H1 (cell line): ENCODE measurements around the gene VPS72. TPM values are rescaled to one million over a fixed set of nuclear protein-coding genes. Genes with fewer than 3 reads are reported as not detected.

Experiments
- CTCF ChIA-PET: fragments of 300-600 bp; sonication (Branson Sonifier 250); formaldehyde crosslinking; loops from one replicate; lab custom pipeline; 2021; ENCODE audit not compliant: partially characterized antibody; lab: Charles Lee
- POLR2A ChIA-PET: fragments of 300-600 bp; sonication (Branson Sonifier 250); formaldehyde crosslinking; loops from one replicate; lab custom pipeline; 2021; ENCODE audit warnings: inconsistent platforms; ENCODE audit not compliant: partially characterized antibody; lab: Charles Lee
- DNase-seq, 2 experiments: peaks; one replicate each; pipeline versions ENCODE4 v3.0.0 to v3.0.0-alpha.2; 2010 to 2022; ENCODE audit warnings: low spot score in 2 of 2, low read depth in 1 of 2, mixed read lengths in 1 of 2
- FAIRE-seq: peaks from 2 replicates; lab custom pipeline; 2011; peaks lifted over from hg19 to GRCh38; lab: Jason Lieb, UNC
- H2AFZ ChIP-seq: 2 replicates; pipeline ENCODE4 v1.8.1; 2012; ENCODE audit warnings: low read length, inconsistent platforms
- H2AK5ac ChIP-seq: 2 replicates; pipeline ENCODE4 v1.6.1; 2013; ENCODE audit warnings: low read depth, low read length
- H2BK120ac ChIP-seq: replicated peaks from 2 replicates; pipeline ENCODE3; 2013; ENCODE audit warnings: low read depth, low read length, inconsistent platforms
- H2BK12ac ChIP-seq: 2 replicates; pipeline ENCODE4 v1.6.1; 2013; ENCODE audit warnings: low read depth, low read length
- H2BK15ac ChIP-seq: 2 replicates; pipeline ENCODE4 v1.6.1; 2013; ENCODE audit warnings: low read length
- H2BK20ac ChIP-seq: 2 replicates; pipeline ENCODE4 v1.6.1; 2013; ENCODE audit warnings: low read length
- H2BK5ac ChIP-seq: 2 replicates; pipeline ENCODE4 v1.6.1; 2013; ENCODE audit warnings: low read depth, low read length
- H3K14ac ChIP-seq: 2 replicates; pipeline ENCODE4 v1.6.1; 2013; ENCODE audit warnings: inconsistent platforms; ENCODE audit not compliant: insufficient read length
- H3K18ac ChIP-seq: 2 replicates; pipeline ENCODE4 v1.6.1; 2013; ENCODE audit warnings: low read length; ENCODE audit errors: extremely low read depth
- H3K23ac ChIP-seq: 2 replicates; pipeline ENCODE4 v1.6.1; 2013; ENCODE audit warnings: inconsistent platforms; ENCODE audit not compliant: insufficient read length
- H3K23me2 ChIP-seq: 2 replicates; pipeline ENCODE4 v1.6.1; 2013; ENCODE audit warnings: low read depth, low read length
- H3K27ac ChIP-seq: 2 replicates; pipeline ENCODE4 v1.6.1; 2011; ENCODE audit warnings: low read depth, low read length, inconsistent platforms
- H3K27me3 ChIP-seq, 4 experiments: replicated peaks in 1 of 4; 1 replicate in 1 of 4; 2 replicates in 3 of 4; pipeline versions ENCODE4 v1.6.1 to v1.8.1; 2011 to 2013; ENCODE audit warnings: low read length in 3 of 4, mild to moderate bottlenecking in 3 of 4, inconsistent platforms in 2 of 4, mixed read lengths in 2 of 4, moderate library complexity in 1 of 4; ENCODE audit not compliant: control insufficient read depth in 3 of 4, insufficient read depth in 3 of 4; ENCODE audit errors: extremely low read depth in 1 of 4
- H3K36me3 ChIP-seq, 4 experiments: 2 replicates each; pipeline versions ENCODE4 v1.6.1 to v1.8.1; 2011 to 2013; ENCODE audit warnings: mild to moderate bottlenecking in 4 of 4, low read length in 3 of 4, moderate library complexity in 2 of 4, control low read depth in 1 of 4, inconsistent platforms in 1 of 4; ENCODE audit not compliant: insufficient read depth in 4 of 4, control insufficient read depth in 2 of 4
- H3K4ac ChIP-seq: replicated peaks from 2 replicates; pipeline ENCODE3; 2013; ENCODE audit warnings: low read length, low read depth, mixed read lengths, inconsistent platforms; ENCODE audit not compliant: insufficient read length
- H3K4me1 ChIP-seq, 4 experiments: replicated peaks in 1 of 4; 1 replicate in 1 of 4; 2 replicates in 3 of 4; pipeline versions ENCODE4 v1.6.1 to v1.8.1; 2011 to 2013; ENCODE audit warnings: low read length in 3 of 4, inconsistent platforms in 2 of 4, mixed read lengths in 1 of 4; ENCODE audit not compliant: insufficient read depth in 4 of 4, control insufficient read depth in 3 of 4
- H3K4me2 ChIP-seq, 2 experiments: 2 replicates each; pipeline versions ENCODE4 v1.6.1 to v1.8.1; 2011 to 2013; ENCODE audit warnings: low read depth in 2 of 2, low read length in 2 of 2, control low read depth in 1 of 2, inconsistent platforms in 1 of 2, mild to moderate bottlenecking in 1 of 2; ENCODE audit not compliant: insufficient read depth in 1 of 2
- H3K4me3 ChIP-seq, 4 experiments: fragments of 200-600, 300-600 bp in 1 of 4; sonication (generic), shearing (Covaris generic), sonication (Bioruptor Twin) in 1 of 4; 2 replicates each; pipeline versions ENCODE4 v1.5.1 to v1.8.1; 2011 to 2016; ENCODE audit warnings: low read length in 4 of 4, low read depth in 3 of 4, control low read depth in 2 of 4, inconsistent platforms in 2 of 4, mild to moderate bottlenecking in 2 of 4, mixed read lengths in 1 of 4, moderate library complexity in 1 of 4; ENCODE audit not compliant: insufficient read depth in 2 of 4; ENCODE audit errors: extremely low read depth in 1 of 4
- H3K56ac ChIP-seq: replicated peaks from 2 replicates; pipeline ENCODE3; 2013; ENCODE audit warnings: low read depth, mild to moderate bottlenecking, mixed read lengths, low read length, inconsistent platforms; ENCODE audit not compliant: insufficient read length
- H3K79me1 ChIP-seq: 2 replicates; pipeline ENCODE4 v1.6.1; 2013; ENCODE audit warnings: low read depth, low read length, control low read depth
- H3K79me2 ChIP-seq, 2 experiments: 2 replicates each; pipeline versions ENCODE4 v1.6.1 to v1.8.1; 2012 to 2013; ENCODE audit warnings: low read length in 2 of 2, mild to moderate bottlenecking in 2 of 2, inconsistent platforms in 1 of 2; ENCODE audit not compliant: insufficient read depth in 2 of 2, control insufficient read depth in 1 of 2
- H3K9ac ChIP-seq, 4 experiments: replicated peaks in 1 of 4; 1 replicate in 1 of 4; 2 replicates in 3 of 4; pipeline versions ENCODE4 v1.6.1 to v1.8.1; 2011 to 2013; ENCODE audit warnings: low read depth in 3 of 4, low read length in 3 of 4, control low read depth in 2 of 4, mild to moderate bottlenecking in 2 of 4, moderate library complexity in 2 of 4, inconsistent platforms in 1 of 4; ENCODE audit errors: extremely low read depth in 1 of 4
- H3K9me3 ChIP-seq, 2 experiments: 2 replicates each; pipeline versions ENCODE4 v1.6.1 to v1.8.1; 2012 to 2013; ENCODE audit warnings: mild to moderate bottlenecking in 2 of 2, moderate library complexity in 2 of 2, control low read depth in 1 of 2, inconsistent platforms in 1 of 2, low read depth in 1 of 2, low read length in 1 of 2, mixed read lengths in 1 of 2; ENCODE audit not compliant: insufficient read depth in 2 of 2
- H4K20me1 ChIP-seq, 2 experiments: replicated peaks in 1 of 2; 2 replicates each; pipeline versions ENCODE3 to v1.8.1; 2011 to 2013; ENCODE audit warnings: inconsistent platforms in 2 of 2, low read length in 2 of 2, mild to moderate bottlenecking in 1 of 2; ENCODE audit not compliant: insufficient read depth in 2 of 2, control insufficient read depth in 1 of 2
- H4K5ac ChIP-seq: 2 replicates; pipeline ENCODE4 v1.6.1; 2013; ENCODE audit warnings: low read length, low read depth, mixed read lengths, inconsistent platforms; ENCODE audit not compliant: insufficient read length
- H4K8ac ChIP-seq: 2 replicates; pipeline ENCODE4 v1.8.0; 2013; ENCODE audit warnings: mild to moderate bottlenecking, moderate library complexity, low read length, inconsistent platforms; ENCODE audit not compliant: insufficient read depth; ENCODE audit errors: extremely low read depth
- H4K91ac ChIP-seq: replicated peaks from 2 replicates; pipeline ENCODE3; 2013; ENCODE audit warnings: low read length, mixed read lengths, inconsistent platforms; ENCODE audit not compliant: insufficient read length
- EGR1 ChIP-seq: IDR thresholded peaks from 2 replicates; pipeline ENCODE4 v1.6.1; 2011; ENCODE audit warnings: low read depth, low read length, borderline replicate concordance
- GTF2F1 ChIP-seq: IDR thresholded peaks from 2 replicates; pipeline ENCODE4 v1.6.1; 2012; ENCODE audit warnings: low read depth, low read length, improper control_type of control experiment, borderline replicate concordance
- HDAC2 ChIP-seq, 2 experiments: fragments of 300-600 bp in 1 of 2; sonication (generic) in 1 of 2; IDR thresholded peaks; 2 replicates each; pipeline ENCODE4 v1.6.1; 2011 to 2012; ENCODE audit warnings: low read depth in 2 of 2, low read length in 2 of 2, mild to moderate bottlenecking in 2 of 2, moderate library complexity in 2 of 2, borderline replicate concordance in 1 of 2, inconsistent platforms in 1 of 2
- HDAC6 ChIP-seq: IDR thresholded peaks from one replicate; pipeline ENCODE4 v1.7.1; 2012; ENCODE audit warnings: low read depth, mild to moderate bottlenecking, inconsistent platforms, low read length, moderate library complexity
- KDM5A ChIP-seq: fragments of 200-600 bp; IDR thresholded peaks from 2 replicates; pipeline ENCODE4 v1.7.1; 2012; ENCODE audit warnings: mild to moderate bottlenecking, low read length, inconsistent platforms, mixed read lengths
- RXRA ChIP-seq: IDR thresholded peaks from 2 replicates; pipeline ENCODE4 v1.6.1; 2011; ENCODE audit warnings: low read depth, mild to moderate bottlenecking, low read length, moderate library complexity; ENCODE audit not compliant: insufficient read depth
- SIN3A ChIP-seq, 2 experiments: IDR thresholded peaks in 1 of 2; conservative IDR thresholded peaks in 1 of 2; 2 replicates each; pipeline ENCODE4 v1.6.1; 2011 to 2012; ENCODE audit warnings: low read length in 2 of 2, improper control_type of control experiment in 1 of 2, low read depth in 1 of 2, mild to moderate bottlenecking in 1 of 2
- SP1 ChIP-seq: IDR thresholded peaks from 2 replicates; pipeline ENCODE4 v1.6.1; 2011; ENCODE audit warnings: low read depth, low read length
- TBP ChIP-seq: IDR thresholded peaks from 2 replicates; pipeline ENCODE4 v1.6.1; 2011; ENCODE audit warnings: low read depth, low read length, improper control_type of control experiment
- WGBS, 2 experiments: shearing (Covaris generic) in 1 of 2; methylation state at CpG; one replicate each; pipeline versions ENCODE4 v1.1.6 to v1.1.7; 2013 to 2015; ENCODE audit warnings: low lambda C conversion rate in 2 of 2, mixed read lengths in 2 of 2, inconsistent platforms in 1 of 2, low coverage in 1 of 2, missing lambda C conversion rate in 1 of 2; ENCODE audit not compliant: insufficient replicate concordance in 2 of 2, insufficient coverage in 1 of 2, insufficient read length in 1 of 2; ENCODE audit errors: extremely low coverage in 1 of 2, missing lambda C conversion rate in 1 of 2; 5-methylcytosine and 5-hydroxymethylcytosine counted together
- polyA plus RNA-seq, 7 experiments: library from polyadenylated mRNA; depleted of rRNA in 3 of 7; stranded (reverse) in 5 of 7; unstranded in 2 of 7; fragments of >200 nt in 5 of 7; fragments of 200-250 nt in 2 of 7; gene quantifications; 1 replicate in 5 of 7; 2 replicates in 1 of 7; 4 replicates in 1 of 7; pipeline versions ENCODE4 v1.2.1 to v1.2.3, GENCODE V29; 2011 to 2013; ENCODE audit warnings: missing spikeins in 2 of 7, mixed read lengths in 2 of 7
- total RNA-seq: library from RNA; stranded (reverse); fragmentation: NEBNext Ultra II Directional; extraction: Animal tissue kit (Norgen Biotek cat#: 25700); gene quantifications from 2 replicates; pipeline ENCODE4 v1.2.1, GENCODE V29; 2021

Gene VPS72
- total and polyA plus RNA-seq, 2 of the 8 experiments (the other 6 are each of a cell fraction or from before 2014, with no cell fraction given): 86.6 to 121 TPM

GRCh38 chr1:151165281-151165737 is 24.7 kb downstream of the VPS72 start:
- DNase-seq (peak in 1 of 2 experiments; percentile 66), FAIRE-seq (peak; percentile 19)
- Histone ChIP-seq H2BK12ac (peak overlapping the region; percentile 20; the same call in 1 of the 2 replicates), H3K23me2 (peaks cover 17% of the 10 kb centered on the region), H3K4me1 (peaks cover 5 to 10% (median 5%) of the 10 kb centered on the region in 4 experiments), H3K4me3 (peak overlapping the region; percentile 80 to 99 (median 95)), H3K9me3 (no peaks in the 10 kb centered on the region), H3K23ac (no peak overlapping the region), H3K18ac (peak overlapping the region; percentile 89; the same call in 1 of the 2 replicates), H2AK5ac (no peak overlapping the region), H2BK120ac (no peak overlapping the region), H4K20me1 (no peaks in the 10 kb centered on the region), H3K79me2 (peaks cover 0 to 12% of the 10 kb centered on the region in 2 experiments; a peak in 2 of 4 replicates), H3K27ac (peak overlapping the region; percentile 42; the same call in 1 of the 2 replicates), H3K36me3 (peaks cover 0 to 18% (median 8%) of the 10 kb centered on the region in 4 experiments; a peak in 5 of 8 replicates), H3K4me2 (peak overlapping the region; percentile 74 to 89), H3K79me1 (0 out of 2 replicates have a peak, but pooled peaks cover 3% of the 10 kb centered on the region), H2BK20ac (0 out of 2 replicates have a peak overlapping the region, but pooled peaks have one; percentile 15), H3K4ac (no peak overlapping the region), H3K14ac (no peak overlapping the region), H2BK5ac (peak overlapping the region; percentile 85), H3K9ac (peak overlapping the region in 3 of 4 experiments; percentile 49 to 89 (median 50); a peak in 6 of 7 replicates), H4K5ac (peak overlapping the region; percentile 22), H3K27me3 (no peaks in the 10 kb centered on the region), H4K8ac (no peak overlapping the region), H2BK15ac (no peak overlapping the region), H4K91ac (no peak overlapping the region), H3K56ac (no peak overlapping the region), H2AFZ (peak overlapping the region; percentile 93)
- TF ChIP-seq RXRA (0 out of 2 replicates have a peak, but pooled peaks have one; percentile 57), HDAC2 (IDR thresholded peaks at IDR 0.05; ENCODE audit: borderline replicate concordance in 1 of 2, low read depth in 2 of 2, low read length in 2 of 2) (no peak), HDAC6 (no peak), KDM5A (no peak), SP1 (peak; percentile 50; the same call in 1 of the 2 replicates), TBP (0 out of 2 replicates have a peak, but pooled peaks have one; percentile 10), GTF2F1 (no peak), SIN3A (conservative IDR thresholded peaks at IDR 0.05 in 1 of 2, IDR thresholded peaks at IDR 0.05 in 1 of 2; ENCODE audit: low read depth in 1 of 2, low read length in 2 of 2) (peak in 1 of 2 experiments; percentile 32; a peak in 1 of 4 replicates), EGR1 (no peak)
- ChIA-PET POLR2A (interaction anchor here (0.7 to 2.4 kb wide), 14 partner anchors 9 to 197 kb away, joined by 3 to 13 read pairs (median 4); partner anchors contain the start of genes PSMD4, SEMA6C and TNFAIP8L2), CTCF (interaction anchor here (1.0 to 2.7 kb wide), 6 partner anchors 10 to 118 kb away, joined by 3 to 11 read pairs (median 4); partner anchors contain the start of genes C1orf56, MLLT11 and VPS72)
- WGBS, 2 experiments: 8% methylated on average over 14 of the region's 15 CpGs; no CpG with 5 or more reads in 1 of the 2 experiments
